ENCODE results near the gene TRABD. TPM values are rescaled to one million over a fixed set of nuclear protein-coding genes. Genes with fewer than 3 reads are reported as not detected.

Gene TRABD
- total RNA-seq, 1 donor from 2014 or later: 35.7 TPM

DNA sequence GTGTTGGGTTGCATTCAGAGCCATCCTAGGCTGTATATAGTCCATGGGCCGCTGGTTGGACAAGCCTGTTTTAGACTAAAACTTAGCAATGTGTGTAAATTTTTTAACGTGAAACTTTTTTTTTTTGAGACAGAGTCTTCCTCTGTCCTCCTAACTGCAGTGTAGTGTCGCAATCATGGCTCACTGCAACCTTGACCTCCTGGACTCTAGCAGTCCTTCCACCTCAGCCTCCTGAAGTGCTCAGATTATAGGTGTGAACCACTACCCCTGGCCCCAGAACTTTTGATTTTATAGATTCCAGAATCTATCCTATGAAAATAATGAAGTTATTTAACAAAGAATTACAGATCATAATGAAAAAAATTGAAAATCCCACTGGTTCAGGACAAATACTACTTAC is 45.1 kb upstream of the TRABD start:
- Histone ChIP-seq H4K20me1 (ENCODE audit: insufficient read depth, low read length) (no peaks in the 10 kb centered on the region), H3K4me2 (ENCODE audit: low read length) (no peak overlapping the region), H3K4me3 (ENCODE audit: insufficient read depth, low read depth, low read length) (no peak overlapping the region), H3K27me3 (ENCODE audit: insufficient read depth, low read length) (no peaks in the 10 kb centered on the region), H3K9ac (ENCODE audit: low read length) (no peak overlapping the region), H3K27ac (ENCODE audit: low read depth, low read length) (no peak overlapping the region), H3K4me1 (ENCODE audit: insufficient read depth, low read length) (no peaks in the 10 kb centered on the region), H2AFZ (ENCODE audit: low read depth, low read length) (no peak overlapping the region), H3K36me3 (ENCODE audit: insufficient read depth, low read length) (no peaks in the 10 kb centered on the region), H3K9me3 (ENCODE audit: insufficient read depth, low read depth, low read length) (no peaks in the 10 kb centered on the region), H3K79me2 (ENCODE audit: insufficient read depth, low read length) (no peaks in the 10 kb centered on the region)
- Mint-ChIP-seq H3K27ac (ENCODE audit: unreplicated experiment) (no peak overlapping the region), H3K4me1 (ENCODE audit: low read depth, unreplicated experiment) (peaks cover 10% of the 10 kb centered on the region), H3K27me3 (ENCODE audit: low read depth, unreplicated experiment) (peaks cover 12% of the 10 kb centered on the region), H3K9me3 (ENCODE audit: unreplicated experiment) (no peaks in the 10 kb centered on the region), H3K4me3 (ENCODE audit: unreplicated experiment) (no peak overlapping the region), H3K36me3 (ENCODE audit: low read depth, unreplicated experiment) (no peaks in the 10 kb centered on the region)
- FAIRE-seq (no peak), DNase-seq (ENCODE audit: low read depth) (no peak)
- TF ChIP-seq, protein P1, sequence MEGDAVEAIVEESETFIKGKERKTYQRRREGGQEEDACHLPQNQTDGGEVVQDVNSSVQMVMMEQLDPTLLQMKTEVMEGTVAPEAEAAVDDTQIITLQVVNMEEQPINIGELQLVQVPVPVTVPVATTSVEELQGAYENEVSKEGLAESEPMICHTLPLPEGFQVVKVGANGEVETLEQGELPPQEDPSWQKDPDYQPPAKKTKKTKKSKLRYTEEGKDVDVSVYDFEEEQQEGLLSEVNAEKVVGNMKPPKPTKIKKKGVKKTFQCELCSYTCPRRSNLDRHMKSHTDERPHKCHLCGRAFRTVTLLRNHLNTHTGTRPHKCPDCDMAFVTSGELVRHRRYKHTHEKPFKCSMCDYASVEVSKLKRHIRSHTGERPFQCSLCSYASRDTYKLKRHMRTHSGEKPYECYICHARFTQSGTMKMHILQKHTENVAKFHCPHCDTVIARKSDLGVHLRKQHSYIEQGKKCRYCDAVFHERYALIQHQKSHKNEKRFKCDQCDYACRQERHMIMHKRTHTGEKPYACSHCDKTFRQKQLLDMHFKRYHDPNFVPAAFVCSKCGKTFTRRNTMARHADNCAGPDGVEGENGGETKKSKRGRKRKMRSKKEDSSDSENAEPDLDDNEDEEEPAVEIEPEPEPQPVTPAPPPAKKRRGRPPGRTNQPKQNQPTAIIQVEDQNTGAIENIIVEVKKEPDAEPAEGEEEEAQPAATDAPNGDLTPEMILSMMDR (IDR thresholded peaks at IDR 0.05; ENCODE audit: insufficient read depth, low read depth, low read length): no peak
- no peak for TF ChIP-seq EZH2 (IDR thresholded peaks at IDR 0.05; ENCODE audit: insufficient read depth, low read length)

DNA sequence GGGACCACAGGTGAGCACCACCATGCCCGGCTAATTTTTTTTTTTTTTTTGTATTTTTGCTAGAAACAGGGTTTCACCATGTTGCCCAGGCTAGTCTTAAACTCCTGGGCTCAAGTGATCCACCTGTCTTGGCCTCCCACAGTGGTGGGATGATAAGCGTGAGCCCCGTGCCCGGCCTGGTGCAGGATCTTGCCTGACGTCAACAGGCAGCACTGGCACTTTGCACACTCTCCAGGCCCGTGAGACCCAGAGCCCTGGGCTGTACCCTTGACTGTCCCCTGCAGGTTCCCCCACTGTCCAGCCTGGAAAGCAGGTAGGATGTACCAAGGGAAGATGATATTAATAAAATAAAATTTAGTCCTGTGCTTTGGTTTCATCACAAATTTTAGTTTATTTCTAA is 44.3 kb upstream of the TRABD start:
- no peaks in the 10 kb centered on the region for H3K36me3 ChIP-seq (ENCODE audit: insufficient read depth, low read length)
- no peak for DNase-seq (ENCODE audit: low read depth)
- Mint-ChIP-seq H3K9me3 (ENCODE audit: unreplicated experiment) (no peaks in the 10 kb centered on the region), H3K36me3 (ENCODE audit: low read depth, unreplicated experiment) (no peaks in the 10 kb centered on the region), H3K4me3 (ENCODE audit: unreplicated experiment) (no peak overlapping the region), H3K27ac (ENCODE audit: unreplicated experiment) (no peak overlapping the region), H3K4me1 (ENCODE audit: low read depth, unreplicated experiment) (peaks cover 4% of the 10 kb centered on the region), H3K27me3 (ENCODE audit: low read depth, unreplicated experiment) (peaks cover 12% of the 10 kb centered on the region)
- H3K27ac ChIP-seq (ENCODE audit: low read depth, low read length): no peak overlapping the region
- no peaks in the 10 kb centered on the region for H3K4me1 ChIP-seq (ENCODE audit: insufficient read depth, low read length)
- H3K9me3 ChIP-seq (ENCODE audit: insufficient read depth, low read depth, low read length): no peaks in the 10 kb centered on the region
- no peak overlapping the region for H3K4me3 ChIP-seq (ENCODE audit: insufficient read depth, low read depth, low read length)
- no peaks in the 10 kb centered on the region for H4K20me1 ChIP-seq (ENCODE audit: insufficient read depth, low read length)
- no peak overlapping the region for H3K9ac ChIP-seq (ENCODE audit: low read length)
- H3K4me2 ChIP-seq (ENCODE audit: low read length): no peak overlapping the region
- no peak for FAIRE-seq
- H2AFZ ChIP-seq (ENCODE audit: low read depth, low read length): no peak overlapping the region
- TF ChIP-seq EZH2 (IDR thresholded peaks at IDR 0.05; ENCODE audit: insufficient read depth, low read length): no peak
- TF ChIP-seq, protein P1 (IDR thresholded peaks at IDR 0.05; ENCODE audit: insufficient read depth, low read depth, low read length): no peak
- no peaks in the 10 kb centered on the region for H3K79me2 ChIP-seq (ENCODE audit: insufficient read depth, low read length)
- no peaks in the 10 kb centered on the region for H3K27me3 ChIP-seq (ENCODE audit: insufficient read depth, low read length)

DNA sequence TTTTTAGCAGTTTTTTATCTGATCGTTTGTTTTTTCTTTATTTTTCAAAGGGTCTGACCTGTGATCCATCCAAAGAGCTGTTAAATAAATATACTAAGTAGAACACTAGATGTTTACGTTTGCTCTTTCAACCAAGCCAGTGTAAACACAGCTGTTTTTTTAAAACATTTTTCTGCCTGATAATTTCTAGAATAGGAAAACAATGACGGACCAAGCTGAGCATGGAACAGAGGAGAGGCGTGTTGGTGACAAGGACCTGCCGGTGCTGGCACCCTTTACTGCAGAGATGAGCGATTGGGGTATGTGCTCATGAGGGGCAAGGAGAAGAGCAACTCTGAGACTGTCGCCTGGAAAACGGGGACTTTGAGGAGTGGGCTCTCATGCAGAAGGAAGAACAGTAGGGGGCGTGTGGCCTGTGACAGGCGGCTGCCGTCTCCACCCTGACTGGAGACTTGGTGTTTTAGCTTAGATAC is 43.8 kb upstream of the TRABD start:
- H3K27me3 ChIP-seq (ENCODE audit: insufficient read depth, low read length): no peaks in the 10 kb centered on the region
- H3K27ac Mint-ChIP-seq (ENCODE audit: unreplicated experiment): no peak overlapping the region
- no peak overlapping the region for H3K4me2 ChIP-seq (ENCODE audit: low read length)
- peaks cover 12% of the 10 kb centered on the region for H3K27me3 Mint-ChIP-seq (ENCODE audit: low read depth, unreplicated experiment)
- H3K4me1 Mint-ChIP-seq (ENCODE audit: low read depth, unreplicated experiment): peaks cover 2% of the 10 kb centered on the region
- no peaks in the 10 kb centered on the region for H3K36me3 ChIP-seq (ENCODE audit: insufficient read depth, low read length)
- H4K20me1 ChIP-seq (ENCODE audit: insufficient read depth, low read length): no peaks in the 10 kb centered on the region
- H3K4me1 ChIP-seq (ENCODE audit: insufficient read depth, low read length): no peaks in the 10 kb centered on the region
- no peak overlapping the region for H3K4me3 ChIP-seq (ENCODE audit: insufficient read depth, low read depth, low read length)
- DNase-seq (ENCODE audit: low read depth) (no peak), FAIRE-seq (no peak)
- no peak overlapping the region for H3K27ac ChIP-seq (ENCODE audit: low read depth, low read length)
- H3K4me3 Mint-ChIP-seq (ENCODE audit: unreplicated experiment): no peak overlapping the region
- no peaks in the 10 kb centered on the region for H3K79me2 ChIP-seq (ENCODE audit: insufficient read depth, low read length)
- H3K9me3 Mint-ChIP-seq (ENCODE audit: unreplicated experiment): no peaks in the 10 kb centered on the region
- H3K36me3 Mint-ChIP-seq (ENCODE audit: low read depth, unreplicated experiment): no peaks in the 10 kb centered on the region
- H2AFZ ChIP-seq (ENCODE audit: low read depth, low read length): no peak overlapping the region
- H3K9ac ChIP-seq (ENCODE audit: low read length): no peak overlapping the region
- TF ChIP-seq, protein P1 (IDR thresholded peaks at IDR 0.05; ENCODE audit: insufficient read depth, low read depth, low read length): no peak
- no peak for TF ChIP-seq EZH2 (IDR thresholded peaks at IDR 0.05; ENCODE audit: insufficient read depth, low read length)
- H3K9me3 ChIP-seq (ENCODE audit: insufficient read depth, low read depth, low read length): no peaks in the 10 kb centered on the region
